Stimulated activated CD8-positive, alpha-beta memory T cell treated with anti-CD3 and anti-CD28 coated beads, Interleukin-4, amount 100 ng/mL, for 1 hour (primary cell): ENCODE data around the gene SLC13A3.
A peak's percentile ranks its signal among the peaks of the same experiment; 100 is the strongest.

Experiments used
- DNase-seq, 2 donors: peaks; one replicate each; pipeline ENCODE4 v3.0.0-alpha.2; 2020; ENCODE audit warnings: low read depth in 2 of 2, low spot score in 1 of 2

SLC13A3 gene

GRCh38 chr20:46651091-46651962 is at the start of gene SLC13A3:
SLC13A3 (minus strand) TSS chr20:46651459; CDS start chr20:46651421, 38 bp downstream.
- no peak for DNase-seq

- no peak for DNase-seq
Measured at GRCh38 chr20:46701057-46701456, 49.8 kb upstream of the SLC13A3 start.

GRCh38 chr20:46700481-46700880 is 49.2 kb upstream of the SLC13A3 start:
- no peak for DNase-seq

GRCh38 chr20:46699651-46700359 is 48.5 kb upstream of the SLC13A3 start:
- DNase-seq = no peak

GRCh38 chr20:46698788-46699187 is 47.5 kb upstream of the SLC13A3 start:
- DNase-seq = no peak

GRCh38 chr20:46696791-46697279 is 45.6 kb upstream of the SLC13A3 start:
- DNase-seq = no peak

- no peak for DNase-seq
Measured at GRCh38 chr20:46695892-46696291, 44.6 kb upstream of the SLC13A3 start.

- no peak for DNase-seq
Measured at GRCh38 chr20:46694484-46694883, 43.2 kb upstream of the SLC13A3 start.

GRCh38 chr20:46691196-46691595 is 39.9 kb upstream of the SLC13A3 start:
- no peak for DNase-seq

- no peak for DNase-seq
Measured at GRCh38 chr20:46690219-46691106, 39.2 kb upstream of the SLC13A3 start.

GRCh38 chr20:46689754-46690085 is 38.5 kb upstream of the SLC13A3 start:
- no peak for DNase-seq

GRCh38 chr20:46689082-46689753 is 38.0 kb upstream of the SLC13A3 start, which contains the start of gene TP53RK:
TP53RK (minus strand) TSS chr20:46689444; CDS start chr20:46689414, 30 bp downstream.
- DNase-seq = peak; percentile 81 to 87

- no peak for DNase-seq
Measured at GRCh38 chr20:46688151-46689081, 37.2 kb upstream of the SLC13A3 start.

GRCh38 chr20:46683939-46684750 is 32.9 kb upstream of the SLC13A3 start:
- DNase-seq = no peak

- DNase-seq = no peak
Measured at GRCh38 chr20:46683668-46683938, 32.3 kb upstream of the SLC13A3 start.

GRCh38 chr20:46683011-46683667 is 31.9 kb upstream of the SLC13A3 start:
- DNase-seq = no peak

- DNase-seq = no peak
Measured at GRCh38 chr20:46682063-46682821, 31.0 kb upstream of the SLC13A3 start.
